Renal cortical epithelial cell (primary cell): Measurements from ENCODE around the gene KRTAP4-1. TPM values are rescaled to one million over a fixed set of nuclear protein-coding genes. Genes with fewer than 3 reads are reported as not detected.
"Not testable (repeated sequence)": the region's sequence is repeated elsewhere in the genome, so short reads cannot be mapped to it uniquely, and the experiment has no call there.

Experiments
- DNase-seq: peaks from one replicate; pipeline ENCODE4 v3.0.0-alpha.2; 2011; ENCODE audit warnings: low read depth
- total RNA-seq: library from RNA; depleted of rRNA; stranded (reverse); fragments of >200 nt; gene quantifications from 2 replicates; pipeline ENCODE4 v1.2.3, GENCODE V29; 2014

Gene KRTAP4-1
- total RNA-seq: not detected in 2 replicates

GRCh38 chr17:41184480-41184961 lies at the start of gene KRTAP4-1:
Gene KRTAP4-1 (minus strand): TSS chr17:41184911. CDS start chr17:41184854, 57 bp downstream.
- DNase-seq: no peak

DNA sequence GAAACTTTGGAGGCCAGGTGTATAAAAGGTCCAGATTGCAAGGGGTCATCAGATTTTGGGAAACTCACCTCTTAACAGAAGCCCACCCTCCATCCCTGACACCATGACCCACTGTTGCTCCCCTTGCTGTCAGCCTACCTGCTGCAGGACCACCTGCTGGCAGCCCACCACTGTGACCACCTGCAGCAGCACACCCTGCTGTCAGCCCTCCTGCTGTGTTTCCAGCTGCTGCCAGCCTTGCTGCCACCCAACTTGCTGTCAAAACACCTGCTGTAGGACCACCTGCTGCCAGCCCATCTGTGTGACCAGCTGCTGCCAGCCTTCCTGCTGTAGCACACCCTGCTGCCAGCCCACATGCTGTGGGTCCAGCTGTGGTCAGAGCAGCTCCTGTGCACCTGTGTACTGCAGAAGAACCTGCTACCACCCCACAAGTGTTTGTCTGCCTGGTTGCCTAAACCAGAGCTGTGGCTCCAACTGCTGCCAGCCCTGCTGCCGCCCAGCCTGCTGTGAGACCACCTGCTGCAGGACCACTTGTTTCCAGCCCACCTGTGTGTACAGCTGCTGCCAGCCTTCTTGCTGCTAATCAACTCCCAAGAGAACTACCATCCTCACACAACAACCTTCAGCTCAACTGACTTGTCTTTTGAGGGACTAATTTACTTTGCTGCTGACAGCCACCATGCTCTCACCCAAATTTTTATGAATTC lies 47.8 kb upstream of the KRTAP4-1 start, which contains the start of gene KRTAP9-3:
Gene KRTAP9-3, plus strand, starts transcription at position 51 of the 707 bp plus-strand sequence. Its CDS starts 53 bp downstream, at position 104.
- not testable (repeated sequence) for DNase-seq

DNA sequence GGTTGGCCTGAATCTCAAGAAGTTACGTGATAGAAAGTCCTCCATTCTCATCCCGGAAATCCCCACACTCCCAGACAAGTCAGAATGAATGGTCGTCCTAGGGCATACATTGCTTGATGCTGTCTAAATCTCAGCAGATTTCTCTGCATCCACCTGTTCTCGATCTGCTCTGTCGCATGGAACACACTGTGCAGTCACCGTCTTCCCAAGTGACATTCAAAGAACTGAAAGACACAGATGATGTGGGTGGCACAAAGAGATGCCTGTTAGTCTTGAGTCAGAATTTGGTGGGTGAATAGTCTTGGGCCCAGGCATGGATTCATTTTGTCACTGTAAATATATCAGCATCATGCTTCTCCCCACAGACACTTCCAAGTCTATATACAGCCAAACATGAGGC lies 47.0 kb upstream of the KRTAP4-1 start:
- DNase-seq: no peak

GRCh38 chr17:41230094-41230493 lies 45.4 kb upstream of the KRTAP4-1 start:
- DNase-seq: no peak

DNA sequence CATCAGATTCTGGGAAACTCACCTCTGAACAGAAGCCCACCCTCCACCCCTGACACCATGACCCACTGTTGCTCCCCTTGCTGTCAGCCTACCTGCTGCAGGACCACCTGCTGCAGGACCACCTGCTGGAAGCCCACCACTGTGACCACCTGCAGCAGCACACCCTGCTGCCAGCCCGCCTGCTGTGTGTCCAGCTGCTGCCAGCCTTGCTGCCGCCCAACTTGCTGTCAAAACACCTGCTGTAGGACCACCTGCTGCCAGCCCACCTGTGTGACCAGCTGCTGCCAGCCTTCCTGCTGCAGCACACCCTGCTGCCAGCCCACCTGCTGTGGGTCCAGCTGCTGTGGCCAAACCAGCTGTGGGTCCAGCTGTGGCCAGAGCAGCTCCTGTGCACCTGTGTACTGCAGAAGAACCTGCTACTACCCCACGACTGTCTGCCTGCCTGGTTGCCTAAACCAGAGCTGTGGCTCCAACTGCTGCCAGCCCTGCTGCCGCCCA lies 41.9 kb upstream of the KRTAP4-1 start, which contains the start of gene KRTAP9-2:
Gene KRTAP9-2, plus strand, starts transcription at position 51 of the 498 bp plus-strand sequence. Its CDS starts 7 bp downstream, at position 58.
- DNase-seq: not testable (repeated sequence)

- no peak for DNase-seq
Observed at GRCh38 chr17:41226051-41226450, 41.3 kb upstream of the KRTAP4-1 start.

- peak; percentile 1 for DNase-seq
Observed at GRCh38 chr17:41223821-41224220, 39.1 kb upstream of the KRTAP4-1 start.

- DNase-seq: no peak
Observed at GRCh38 chr17:41215681-41216080, 31.0 kb upstream of the KRTAP4-1 start.

- DNase-seq: no peak
Observed at GRCh38 chr17:41212524-41213169, 27.9 kb upstream of the KRTAP4-1 start.

DNA sequence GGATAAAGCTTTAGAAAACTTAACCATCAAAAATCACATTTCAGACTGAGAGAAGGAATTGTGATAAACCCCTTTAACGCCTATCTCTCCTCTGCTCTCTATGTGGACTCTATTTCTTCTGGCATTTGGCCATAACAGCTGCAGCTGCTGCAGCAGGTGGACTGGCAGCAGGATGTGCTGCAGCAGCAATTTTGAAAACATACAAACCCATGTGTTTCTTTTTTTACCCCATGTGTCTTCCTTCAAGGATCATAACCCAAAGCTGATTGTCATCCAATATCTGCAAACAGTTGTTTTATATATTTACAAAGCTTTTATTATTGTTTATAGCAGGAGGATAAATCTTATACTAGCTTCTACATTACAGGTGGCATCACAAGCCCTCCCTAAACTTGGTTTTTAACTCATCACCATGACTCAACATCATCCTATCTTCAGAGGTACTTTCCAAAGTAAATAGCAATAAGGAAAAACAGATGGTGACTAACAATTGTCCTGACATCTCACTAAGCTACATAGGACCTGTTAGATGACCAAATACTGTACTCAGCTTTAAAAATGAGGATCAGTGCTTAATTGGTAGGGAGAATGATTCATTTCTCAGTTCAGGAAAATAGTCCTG lies 27.2 kb upstream of the KRTAP4-1 start:
- peak; percentile 57 for DNase-seq

DNA sequence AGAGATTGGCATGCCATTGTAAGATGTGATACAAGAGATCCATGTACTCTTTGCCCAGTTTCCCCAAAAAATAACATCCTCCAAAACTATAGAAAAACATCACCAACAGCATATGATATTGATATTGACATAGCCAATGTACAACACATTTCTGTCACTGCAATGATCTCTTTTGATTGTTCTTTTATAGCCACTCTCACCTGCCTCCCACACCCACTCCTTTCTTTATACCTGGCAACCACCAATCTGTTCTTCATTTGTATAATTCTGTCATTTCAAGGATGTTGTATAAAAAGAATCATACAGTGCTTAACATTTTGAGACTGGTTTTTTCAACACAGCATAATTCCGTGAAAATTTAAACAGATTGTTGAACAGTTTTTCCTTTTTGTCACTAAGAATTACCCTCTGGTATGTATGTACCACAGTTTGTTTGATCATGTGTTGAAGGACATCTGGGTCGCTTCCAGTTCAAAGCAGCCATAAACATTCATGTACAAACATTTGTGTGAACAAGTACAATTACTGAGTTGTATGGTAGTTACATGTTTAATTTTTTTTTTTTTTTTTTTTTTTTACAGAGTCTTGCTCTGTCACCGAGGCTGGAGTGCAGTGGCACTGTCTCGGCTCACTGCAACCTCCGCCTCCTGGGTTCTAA lies 14.8 kb upstream of the KRTAP4-1 start:
- no peak for DNase-seq

DNA sequence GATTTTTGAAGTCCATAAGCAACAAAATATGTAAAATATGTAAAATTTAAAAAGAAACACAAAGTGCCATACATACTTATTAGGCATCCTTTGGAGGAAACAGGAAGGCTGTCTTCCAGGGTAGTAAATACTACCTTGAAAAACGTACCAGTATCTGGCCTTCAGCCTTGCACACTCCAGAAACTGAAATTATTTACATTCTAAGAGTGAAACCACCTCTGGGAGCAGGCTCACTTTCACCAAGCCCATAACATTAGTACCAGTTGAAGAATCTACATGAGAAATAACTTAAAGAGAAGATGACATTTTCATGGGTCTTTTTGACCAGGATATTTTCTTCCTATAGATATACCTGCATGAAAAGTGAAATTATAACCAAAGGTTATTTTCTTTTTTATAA lies 11.4 kb upstream of the KRTAP4-1 start:
- no peak for DNase-seq

- no peak for DNase-seq
Observed at GRCh38 chr17:41190328-41190727, 5.6 kb upstream of the KRTAP4-1 start.

GRCh38 chr17:41189837-41190318 lies 5.2 kb upstream of the KRTAP4-1 start, which contains the start of gene KRTAP9-1:
Gene KRTAP9-1 (plus strand): TSS chr17:41189887. CDS start chr17:41189887, 0 bp downstream.
- not testable (repeated sequence) for DNase-seq

DNA sequence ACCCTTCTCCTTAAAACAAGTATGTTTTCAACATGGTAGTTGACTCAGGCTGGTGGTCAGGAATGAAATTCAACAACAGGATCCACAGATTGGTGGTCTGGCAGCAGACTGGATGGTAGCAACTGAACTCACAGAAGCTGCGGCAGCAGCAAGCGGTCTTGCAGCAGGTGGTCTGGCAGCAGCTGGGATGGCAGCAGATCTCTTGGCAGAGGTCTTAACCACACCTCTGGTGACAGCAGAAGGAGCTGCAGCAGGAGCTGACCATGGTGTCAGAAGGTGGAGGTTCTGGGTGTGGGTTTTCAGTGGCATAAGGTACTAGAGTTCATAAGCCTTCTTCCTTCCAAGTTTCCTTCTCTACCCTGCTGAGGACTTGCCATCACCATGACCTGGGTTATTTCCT lies 2.2 kb upstream of the KRTAP4-1 start:
- DNase-seq: no peak

DNA sequence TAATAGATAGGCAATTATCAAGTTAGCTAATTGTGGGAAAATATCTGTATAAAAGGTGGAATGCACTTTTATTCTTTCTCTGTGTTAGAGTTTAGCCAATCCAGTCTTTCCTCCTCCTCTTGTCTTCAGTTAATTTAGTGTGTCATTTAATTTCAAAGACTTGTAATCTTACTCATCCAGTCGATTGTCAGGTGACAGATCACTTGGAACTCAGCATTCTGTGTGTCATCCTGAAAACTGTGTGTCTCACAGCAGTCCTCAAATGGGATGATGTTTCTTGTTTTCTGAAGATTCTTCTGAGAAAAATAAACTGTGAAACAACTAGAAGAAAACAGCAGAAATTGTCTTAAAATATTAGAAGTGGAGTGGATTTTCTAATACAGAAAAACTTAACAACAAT lies 290 bp upstream of the KRTAP4-1 start:
- DNase-seq: no peak

DNA sequence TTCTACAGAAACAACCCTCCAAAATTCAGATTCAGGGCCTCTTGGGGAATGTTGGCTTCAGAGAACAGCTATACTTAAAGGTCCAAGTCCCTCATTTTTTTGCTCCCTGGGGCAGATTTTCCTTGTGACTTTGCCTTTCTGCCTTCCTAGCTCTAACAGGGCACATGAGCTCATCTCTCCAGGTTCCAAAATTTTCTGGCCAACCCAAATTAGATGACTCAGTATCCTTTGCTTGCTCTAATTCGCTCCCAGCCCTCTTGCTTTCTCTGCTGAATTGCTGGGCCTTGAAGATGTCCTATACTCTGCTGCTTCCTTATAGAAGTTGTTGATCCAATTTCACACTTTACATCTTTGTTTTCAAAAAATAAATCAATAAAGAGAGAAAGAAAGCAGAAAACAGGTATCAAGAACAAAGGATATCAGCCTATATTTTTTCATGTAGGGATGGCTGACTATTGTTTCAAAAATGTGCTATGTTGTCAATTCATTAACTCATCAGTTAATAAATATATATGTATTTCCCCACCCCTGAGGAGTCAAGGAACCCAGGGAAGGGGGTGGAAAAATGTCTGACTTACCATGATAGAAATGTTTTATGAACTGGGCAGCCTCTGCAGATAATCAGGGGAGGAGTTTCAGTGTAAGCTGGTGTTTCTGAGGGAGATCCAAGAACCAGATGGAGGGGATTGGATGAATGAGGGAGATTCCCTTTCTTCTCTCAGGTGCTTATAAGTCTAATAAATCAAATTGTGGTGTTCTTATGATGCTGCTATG lies 5.7 kb downstream of the KRTAP4-1 start:
- peak; percentile 15 for DNase-seq

GRCh38 chr17:41178341-41178740 lies 6.4 kb downstream of the KRTAP4-1 start:
- peak; percentile 70 for DNase-seq

- no peak for DNase-seq
Observed at GRCh38 chr17:41177727-41178271, 6.9 kb downstream of the KRTAP4-1 start, which contains the start of gene KRTAP4-2. Gene KRTAP4-2 (minus strand): TSS chr17:41178221. CDS start chr17:41178164, 57 bp downstream.

DNA sequence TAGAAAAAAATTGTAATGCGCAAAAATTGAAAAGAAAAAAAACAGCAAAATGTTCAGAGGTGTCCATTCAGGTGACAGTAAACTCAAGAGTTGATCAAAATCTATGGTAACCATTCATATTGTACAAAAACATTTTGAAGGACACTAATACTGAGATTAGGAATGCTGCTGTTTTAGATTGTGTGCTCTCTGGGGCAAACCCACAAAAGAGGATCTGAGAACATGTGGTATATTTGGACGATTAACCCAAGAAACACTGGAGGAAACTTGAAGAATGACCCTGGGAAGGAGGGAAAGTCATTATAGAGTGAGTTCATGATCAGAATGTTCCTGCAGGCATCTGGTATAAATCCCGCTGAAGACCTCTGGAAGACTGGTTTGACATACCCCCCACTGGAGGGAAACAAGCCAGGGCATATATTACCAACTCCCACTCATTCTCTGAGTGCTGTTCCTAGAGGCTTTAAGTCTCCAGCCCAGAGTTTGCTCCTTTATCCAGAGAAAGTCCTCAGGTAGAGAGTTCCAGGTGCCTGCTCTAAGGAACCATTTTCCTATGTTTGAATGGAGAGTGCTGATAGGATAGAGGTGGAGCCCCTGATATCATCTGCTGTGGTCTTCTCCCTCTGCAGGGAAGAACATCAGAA lies 7.8 kb downstream of the KRTAP4-1 start:
- DNase-seq: no peak
